Peyer's patch (tissue), 4 donors: Measurements from ENCODE around the gene ZNF70.

Experiments
- POLR2A ChIP-seq, 2 donors: fragments of 450-650 bp; IDR thresholded peaks; one replicate each; pipeline ENCODE4 v1.5.1; 2017; ENCODE audit warnings: antibody characterized with exemption in 2 of 2, mild to moderate bottlenecking in 2 of 2, moderate library complexity in 2 of 2
- TF ChIP-seq, protein P1 (sequence below), 6 experiments: fragments of 450-650 bp in 4 of 6; fragments of 200-600 bp in 2 of 6; sonication (generic) in 1 of 6; IDR thresholded peaks; one replicate each; pipeline ENCODE4 v1.5.1; 2017 to 2019; ENCODE audit warnings: antibody characterized with exemption in 6 of 6, mild to moderate bottlenecking in 3 of 6, moderate library complexity in 1 of 6

GRCh38 chr22:23783265-23784150 lies 32.6 kb upstream of the ZNF70 start:
- TF ChIP-seq, protein P1, sequence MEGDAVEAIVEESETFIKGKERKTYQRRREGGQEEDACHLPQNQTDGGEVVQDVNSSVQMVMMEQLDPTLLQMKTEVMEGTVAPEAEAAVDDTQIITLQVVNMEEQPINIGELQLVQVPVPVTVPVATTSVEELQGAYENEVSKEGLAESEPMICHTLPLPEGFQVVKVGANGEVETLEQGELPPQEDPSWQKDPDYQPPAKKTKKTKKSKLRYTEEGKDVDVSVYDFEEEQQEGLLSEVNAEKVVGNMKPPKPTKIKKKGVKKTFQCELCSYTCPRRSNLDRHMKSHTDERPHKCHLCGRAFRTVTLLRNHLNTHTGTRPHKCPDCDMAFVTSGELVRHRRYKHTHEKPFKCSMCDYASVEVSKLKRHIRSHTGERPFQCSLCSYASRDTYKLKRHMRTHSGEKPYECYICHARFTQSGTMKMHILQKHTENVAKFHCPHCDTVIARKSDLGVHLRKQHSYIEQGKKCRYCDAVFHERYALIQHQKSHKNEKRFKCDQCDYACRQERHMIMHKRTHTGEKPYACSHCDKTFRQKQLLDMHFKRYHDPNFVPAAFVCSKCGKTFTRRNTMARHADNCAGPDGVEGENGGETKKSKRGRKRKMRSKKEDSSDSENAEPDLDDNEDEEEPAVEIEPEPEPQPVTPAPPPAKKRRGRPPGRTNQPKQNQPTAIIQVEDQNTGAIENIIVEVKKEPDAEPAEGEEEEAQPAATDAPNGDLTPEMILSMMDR (IDR thresholded peaks at IDR 0.05): no peak
- no peak for TF ChIP-seq POLR2A (IDR thresholded peaks at IDR 0.05)
